Measurements from ENCODE around the gene NELL1.

DNA sequence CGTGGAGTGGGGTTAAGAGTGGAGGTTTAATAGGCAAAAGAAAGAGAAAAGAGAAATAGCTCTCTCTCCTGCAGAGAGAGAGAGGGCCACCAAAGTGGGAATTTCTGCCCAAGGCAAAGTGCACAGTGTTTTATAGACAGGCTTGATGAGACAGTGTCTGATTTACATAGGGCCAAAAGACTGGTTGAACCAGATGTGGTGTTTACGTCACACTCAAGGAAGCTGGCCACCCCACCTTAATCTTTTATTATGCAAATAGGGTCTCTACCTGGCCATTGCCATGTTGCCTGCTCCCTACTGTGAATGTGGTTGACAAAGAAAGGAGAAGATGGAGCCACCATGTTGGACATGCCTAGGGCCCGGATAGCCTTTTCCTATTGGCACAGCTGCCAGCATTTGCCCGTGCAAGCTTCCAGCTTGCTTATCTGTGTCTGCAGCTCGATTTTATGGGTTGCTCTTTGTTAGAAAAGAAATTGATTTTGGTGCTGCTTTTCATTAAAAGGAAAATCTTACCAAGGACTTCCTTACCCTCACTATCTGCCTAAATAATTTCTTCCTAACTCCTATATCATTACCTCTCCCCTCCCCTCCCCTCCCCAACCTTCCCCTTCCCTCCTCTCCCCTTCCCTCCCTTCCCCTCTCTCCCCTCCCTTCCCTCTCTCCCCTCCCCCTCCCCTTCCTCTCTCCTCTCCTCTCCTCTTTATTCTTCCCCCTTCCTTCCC is 436.0 kb downstream of the NELL1 start:
- TF ChIP-seq EZH2 (IDR thresholded peaks at IDR 0.05; ENCODE audit: insufficient read depth, poor library complexity, severe bottlenecking) (no peak), EZH2phosphoT487 (IDR thresholded peaks at IDR 0.05; ENCODE audit: insufficient read depth, low read depth) (no peak)
